HG02798 (cell line): ENCODE results near the gene TRIM43.
"Not testable (repeated sequence)": the region's sequence is repeated elsewhere in the genome, so short reads cannot be mapped to it uniquely, and the experiment has no call there.

ENCODE experiments used
- ATAC-seq: cut with Tn5 transposase; IDR thresholded peaks from one replicate; pipeline ENCODE4 v1.9.1; 2021; ENCODE audit warnings: mild to moderate bottlenecking; ENCODE audit not compliant: unreplicated experiment, poor library complexity

Gene TRIM43

DNA sequence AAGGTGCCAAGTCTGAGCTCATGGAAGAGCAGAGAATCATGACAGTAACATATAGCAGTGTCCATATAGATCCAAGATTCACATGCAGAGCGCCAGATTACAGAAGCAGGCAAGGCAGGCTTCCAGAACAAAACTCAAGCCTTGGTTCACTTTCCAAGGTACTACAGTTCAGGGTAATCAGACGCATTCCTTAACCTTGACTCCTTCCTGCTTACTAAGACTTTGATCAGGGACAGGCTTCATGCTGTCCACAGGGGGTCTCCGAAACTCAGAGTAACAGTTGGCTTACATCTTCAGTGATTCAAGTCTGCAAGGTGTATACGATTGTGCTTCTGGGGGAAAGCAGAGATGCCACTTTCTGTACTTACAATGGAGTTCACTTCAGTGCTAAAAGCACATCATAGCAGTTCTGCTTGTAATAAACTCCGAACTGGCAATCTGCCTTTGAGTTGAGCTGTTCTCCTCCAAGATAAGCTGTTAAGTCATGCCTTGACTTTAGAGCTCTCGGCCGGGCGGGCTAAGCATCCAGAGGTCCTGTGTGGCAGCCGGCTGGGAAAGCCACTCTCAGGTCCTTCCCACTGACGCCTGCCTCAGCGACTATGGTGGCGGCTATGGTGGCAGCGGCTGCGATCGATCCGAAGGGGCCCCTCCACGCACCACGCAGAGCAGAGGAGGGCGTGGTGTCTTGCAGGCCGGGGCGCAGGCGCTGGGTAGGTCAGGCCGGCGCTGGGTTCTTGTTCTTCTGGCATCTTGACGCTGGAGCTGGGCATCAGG lies 48.9 kb downstream of the TRIM43 start:
- not testable (repeated sequence) for ATAC-seq

DNA sequence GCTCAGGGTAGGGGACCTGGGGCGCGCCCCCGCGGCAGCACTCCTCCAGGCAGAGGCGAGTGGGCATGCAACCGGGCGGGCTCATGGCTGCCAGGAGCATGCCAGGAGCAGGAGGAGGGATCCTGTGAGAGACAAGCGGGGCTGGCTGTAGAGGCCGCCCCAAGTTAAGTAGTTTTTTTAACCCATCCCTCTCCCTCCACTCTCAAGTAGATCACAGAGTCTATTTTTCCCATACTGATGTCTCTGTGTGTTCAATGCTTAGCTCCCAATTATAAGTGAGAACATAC lies 49.4 kb downstream of the TRIM43 start:
- ATAC-seq, result not testable (repeated sequence)

DNA sequence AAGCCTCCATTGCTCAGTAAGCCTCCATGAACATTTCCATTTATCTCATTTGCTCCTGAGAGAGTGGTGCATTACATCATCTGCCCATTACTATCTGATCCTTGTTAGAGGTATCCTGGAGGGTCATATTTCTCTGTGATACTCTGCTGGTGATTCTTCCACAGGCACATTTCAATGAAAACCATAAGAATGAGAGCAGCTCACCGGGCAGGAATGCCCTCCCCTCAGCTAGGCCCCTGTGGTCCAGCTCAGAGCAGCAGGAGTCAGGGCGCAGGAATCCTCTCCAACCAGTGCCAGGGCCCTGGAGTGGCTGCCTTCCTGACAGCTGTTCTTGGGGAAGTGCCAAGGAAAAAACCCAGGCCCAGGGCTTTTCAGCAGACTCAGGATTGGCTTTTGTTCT lies 50.0 kb downstream of the TRIM43 start:
- not testable (repeated sequence) for ATAC-seq

DNA sequence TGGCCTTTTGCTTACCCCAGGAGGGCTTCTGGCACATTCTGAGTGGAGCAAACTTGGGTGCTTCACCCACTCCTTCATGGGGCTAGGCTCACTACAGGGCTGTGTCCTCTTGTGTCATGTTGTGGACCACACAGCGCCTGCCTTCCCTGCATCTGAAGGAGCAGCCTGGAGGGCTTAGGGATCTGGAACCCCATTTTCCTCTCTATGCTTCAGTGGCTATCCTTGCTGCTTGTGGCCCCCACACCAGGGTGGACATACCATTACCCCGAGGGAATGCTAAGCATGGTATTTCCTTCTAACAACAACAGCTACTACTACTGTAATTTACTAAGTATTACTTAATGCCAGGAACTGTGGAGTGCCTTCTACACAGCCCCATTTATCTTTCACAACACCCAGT lies 50.6 kb downstream of the TRIM43 start:
- not testable (repeated sequence) for ATAC-seq

DNA sequence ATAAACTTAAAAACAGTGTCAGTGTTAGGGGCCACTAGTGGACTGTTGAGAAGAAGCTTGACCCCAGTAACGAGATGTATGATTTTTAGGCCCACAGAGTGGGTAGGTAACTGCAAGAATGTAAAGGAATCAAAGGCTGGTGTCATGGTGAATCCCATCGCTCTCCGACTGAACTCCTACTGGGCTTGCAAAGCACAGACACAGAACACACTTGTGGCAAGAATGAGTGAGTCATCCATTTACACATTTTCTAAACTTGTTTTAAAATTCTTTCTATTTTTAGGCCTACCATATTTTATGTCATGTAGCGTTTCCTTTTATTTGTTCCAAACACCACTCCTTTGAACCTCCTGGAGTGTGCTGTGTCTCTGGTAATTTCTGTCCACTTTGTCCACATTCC lies 51.1 kb downstream of the TRIM43 start:
- ATAC-seq, result not testable (repeated sequence)

DNA sequence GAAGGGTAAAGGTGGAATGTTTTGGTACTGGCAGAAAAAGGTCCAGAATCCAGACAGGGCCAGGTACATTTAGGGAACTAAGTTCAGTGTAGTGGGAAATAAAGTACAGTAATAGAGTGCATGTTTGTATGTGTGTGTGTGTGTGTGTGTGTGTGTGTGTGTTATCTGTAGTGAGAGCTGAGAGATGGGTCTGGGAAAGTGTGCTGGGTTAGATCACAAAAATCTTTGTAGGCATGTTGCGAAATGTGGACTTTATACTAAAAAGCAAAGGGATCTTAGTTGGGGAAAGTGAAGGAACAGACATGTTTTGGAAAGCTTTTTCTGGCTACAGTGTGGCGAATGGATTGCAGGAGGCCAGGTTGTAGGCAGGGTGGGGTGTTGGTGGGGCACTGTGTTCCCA lies 53.5 kb downstream of the TRIM43 start:
- ATAC-seq, result not testable (repeated sequence)

DNA sequence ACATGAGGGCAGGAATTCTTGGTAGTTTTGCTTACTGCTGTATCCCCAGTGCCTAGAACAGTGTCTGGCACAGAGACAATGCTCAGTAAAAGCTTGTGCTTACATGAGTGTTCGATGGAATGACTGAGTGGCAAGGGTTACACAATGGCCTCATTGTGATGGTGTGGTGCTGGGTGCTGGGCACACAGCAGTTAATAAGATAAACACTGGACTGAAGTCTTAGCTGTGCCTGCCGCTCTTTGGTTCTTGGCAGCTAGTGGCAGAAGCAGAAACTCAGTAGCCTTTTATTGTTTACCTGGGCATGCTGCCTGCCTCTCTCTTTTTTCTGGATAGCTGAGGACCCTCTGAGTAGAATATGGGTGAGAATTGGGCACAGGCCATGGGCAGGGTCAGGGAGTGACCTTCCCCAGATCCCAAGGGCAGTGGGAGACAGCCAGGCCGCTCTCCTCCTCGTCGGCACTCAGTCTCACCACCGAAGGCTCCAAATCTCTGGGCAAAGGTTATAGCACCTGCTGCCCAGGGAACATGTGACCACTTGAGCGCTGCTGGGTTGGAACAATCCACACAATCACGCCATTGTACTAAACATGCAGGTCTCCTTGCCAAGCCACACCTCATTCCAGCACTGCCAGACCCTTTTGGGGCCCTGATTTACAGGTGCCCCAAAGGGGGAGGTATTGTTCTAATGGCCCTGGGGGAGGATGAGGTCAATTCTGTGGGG lies 54.6 kb downstream of the TRIM43 start:
- not testable (repeated sequence) for ATAC-seq

DNA sequence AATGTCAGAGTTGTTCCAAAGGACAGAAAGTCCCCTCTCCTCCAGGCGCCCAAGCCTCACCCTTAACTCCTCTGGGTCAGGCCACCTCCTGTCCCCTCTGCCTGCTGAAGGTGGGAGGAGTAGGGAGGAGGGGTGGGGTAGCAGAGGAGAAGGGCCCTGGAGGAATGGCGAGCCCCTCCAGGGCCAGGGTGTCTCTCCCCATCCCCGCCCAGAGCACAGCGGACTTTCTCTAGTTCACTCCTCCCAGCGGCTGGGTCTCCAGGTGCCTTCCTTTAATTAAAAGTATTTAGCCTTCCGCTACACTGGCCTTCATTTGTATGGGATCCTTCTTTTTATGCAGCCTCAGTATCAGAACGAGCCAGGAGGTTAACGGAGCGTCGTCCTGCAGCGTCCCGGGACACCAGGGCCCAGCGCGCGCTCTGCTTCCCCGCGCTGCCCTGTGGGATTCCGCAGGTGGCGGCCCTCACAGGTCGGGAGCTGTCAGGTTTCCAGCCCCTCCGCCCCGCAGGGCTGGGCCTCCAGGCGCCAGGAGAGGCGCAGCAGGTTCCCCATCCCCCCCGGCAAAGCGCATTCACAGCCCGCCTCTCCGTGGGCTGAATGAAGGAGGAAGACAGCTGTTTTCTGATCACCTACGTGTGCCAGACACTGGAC lies 57.2 kb downstream of the TRIM43 start:
- not testable (repeated sequence) for ATAC-seq
